ENCODE results near the gene CTSW.

Gene CTSW

DNA sequence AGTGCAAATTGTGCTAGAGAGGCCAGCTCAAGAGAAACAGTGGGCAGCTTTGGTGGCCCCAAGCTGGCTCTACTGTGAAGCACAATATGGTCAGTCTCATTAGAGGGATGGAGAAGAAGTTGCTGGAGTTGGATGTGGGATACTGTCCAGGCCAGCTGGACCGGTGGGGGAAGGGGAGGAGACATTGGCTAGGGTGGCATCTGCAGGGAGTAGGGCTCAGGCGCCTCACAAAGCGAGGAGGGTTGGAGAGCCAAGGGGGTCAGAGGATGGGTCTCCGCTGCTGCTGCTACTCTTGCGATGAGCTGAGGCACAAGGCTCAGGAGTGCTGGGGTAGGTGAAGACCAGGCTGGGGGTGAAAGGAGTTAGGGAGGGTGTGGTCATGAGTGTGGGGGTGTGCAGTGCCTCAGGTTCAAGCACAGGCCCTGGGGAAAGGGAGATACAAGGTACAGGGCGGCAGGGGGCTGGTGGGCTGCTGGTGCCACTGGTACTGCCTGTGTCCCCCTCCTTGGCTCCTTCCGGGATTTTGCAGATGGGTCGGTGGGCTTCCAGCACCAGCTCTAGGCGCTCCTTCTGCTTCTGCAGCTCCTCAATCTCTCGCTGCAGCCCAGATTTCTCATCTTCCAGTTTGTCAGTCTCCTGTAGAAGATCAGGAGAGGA, 13.2 kb downstream of the CTSW start:
- Histone ChIP-seq H3K36me3 (ENCODE audit: control insufficient read depth in 1 of 2, insufficient read depth in 2 of 2, low read depth in 1 of 2, low read length in 2 of 2) (peaks cover 50 to 52% of the 10 kb centered on the region in 2 experiments), H3K9ac (ENCODE audit: low read length) (peak overlapping the region; percentile 94), H3K14ac (ENCODE audit: low read length in 2 of 2) (no peak overlapping the region), H3K23ac (ENCODE audit: low read length in 2 of 2) (no peak overlapping the region), H3K79me1 (replicated peaks; ENCODE audit: low read length, poor library complexity, severe bottlenecking) (peaks cover 2% of the 10 kb centered on the region), H4K8ac (ENCODE audit: low read length) (no peak overlapping the region), H3K4ac (ENCODE audit: low read depth in 1 of 2, low read length in 2 of 2) (no peak overlapping the region), H2BK5ac (ENCODE audit: low read depth, low read length, poor library complexity, severe bottlenecking) (no peak overlapping the region), H3K4me3 (ENCODE audit: insufficient read depth in 1 of 2, low read depth in 1 of 2, low read length in 2 of 2) (peak overlapping the region in 1 of 2 experiments; percentile 84), H2AK5ac (ENCODE audit: low read length, severe bottlenecking) (no peak overlapping the region), H4K91ac (ENCODE audit: low read length) (peak overlapping the region; percentile 37), H2AFZ (ENCODE audit: low read depth, low read length) (no peak overlapping the region), H3K27ac (ENCODE audit: low read length, poor library complexity, severe bottlenecking) (no peak overlapping the region), H3K18ac (ENCODE audit: low read depth in 1 of 2, low read length in 2 of 2) (no peak overlapping the region), H3K4me1 (ENCODE audit: control insufficient read depth, insufficient read depth, low read depth, low read length) (peaks cover 49% of the 10 kb centered on the region), H2BK120ac (ENCODE audit: low read depth, low read length) (no peak overlapping the region), H3K9me3 (ENCODE audit: control insufficient read depth, low read length) (no peaks in the 10 kb centered on the region), H3K27me3 (ENCODE audit: control insufficient read depth in 1 of 2, insufficient read depth in 1 of 2, low read length in 2 of 2) (no peaks in the 10 kb centered on the region), H2BK15ac (ENCODE audit: low read depth, poor library complexity, severe bottlenecking) (peak overlapping the region; percentile 30), H2BK12ac (ENCODE audit: low read length in 2 of 2) (peak overlapping the region in 1 of 2 experiments; percentile 10), H3K4me2 (ENCODE audit: low read length, poor library complexity, severe bottlenecking) (no peak overlapping the region)
- 88% methylated on average over 10 of the region's 10 CpGs for WGBS
- no peak for DNase-seq

DNA sequence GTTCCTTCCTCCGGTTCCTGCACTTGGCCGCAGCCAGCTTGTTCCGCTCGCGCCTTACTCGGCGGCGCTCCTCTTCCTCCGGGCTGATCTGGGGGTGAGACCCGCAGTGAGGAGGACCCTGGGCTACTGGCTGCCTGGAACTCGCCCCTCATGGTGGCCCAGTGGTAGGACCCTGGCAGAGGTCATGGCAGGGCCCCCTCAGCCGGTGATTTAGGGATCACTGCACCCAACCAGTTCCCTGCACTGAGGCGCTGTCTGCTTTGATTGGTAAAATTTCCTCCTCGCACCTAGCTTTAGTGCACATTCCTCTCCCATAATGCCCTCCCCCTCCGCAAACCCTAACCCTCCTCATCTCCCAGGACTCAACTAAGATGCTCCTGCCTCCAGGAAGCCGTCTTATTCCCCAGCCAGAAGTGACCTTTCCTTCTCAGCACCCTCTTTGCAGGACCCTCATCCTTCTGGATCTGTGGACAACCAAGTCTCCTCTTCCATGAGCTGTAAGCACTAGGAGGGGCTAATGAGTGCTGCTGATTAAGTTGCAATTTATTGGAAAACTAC, 14.5 kb downstream of the CTSW start:
- peak overlapping the region; percentile 94 for H3K9ac ChIP-seq (ENCODE audit: low read length)
- no peak overlapping the region for H2BK5ac ChIP-seq (ENCODE audit: low read depth, low read length, poor library complexity, severe bottlenecking)
- no peak for DNase-seq
- H3K27ac ChIP-seq (ENCODE audit: low read length, poor library complexity, severe bottlenecking) = peak overlapping the region; percentile 15
- H3K18ac ChIP-seq (ENCODE audit: low read depth in 1 of 2, low read length in 2 of 2) = no peak overlapping the region
- no peak overlapping the region for H2AFZ ChIP-seq (ENCODE audit: low read depth, low read length)
- peak overlapping the region; percentile 76 for H4K8ac ChIP-seq (ENCODE audit: low read length)
- H3K4ac ChIP-seq (ENCODE audit: low read depth in 1 of 2, low read length in 2 of 2) = no peak overlapping the region
- H3K4me3 ChIP-seq (ENCODE audit: insufficient read depth in 1 of 2, low read depth in 1 of 2, low read length in 2 of 2) = peak overlapping the region in 1 of 2 experiments; percentile 44
- H3K27me3 ChIP-seq (ENCODE audit: control insufficient read depth in 1 of 2, insufficient read depth in 1 of 2, low read length in 2 of 2) = no peaks in the 10 kb centered on the region
- H2BK15ac ChIP-seq (ENCODE audit: low read depth, poor library complexity, severe bottlenecking) = no peak overlapping the region
- peak overlapping the region; percentile 49 for H4K91ac ChIP-seq (ENCODE audit: low read length)
- peak overlapping the region in 1 of 2 experiments; percentile 21 for H2BK12ac ChIP-seq (ENCODE audit: low read length in 2 of 2)
- no peak overlapping the region for H3K14ac ChIP-seq (ENCODE audit: low read length in 2 of 2)
- peaks cover 2% of the 10 kb centered on the region for H3K79me1 ChIP-seq (replicated peaks; ENCODE audit: low read length, poor library complexity, severe bottlenecking)
- peaks cover 49% of the 10 kb centered on the region for H3K4me1 ChIP-seq (ENCODE audit: control insufficient read depth, insufficient read depth, low read depth, low read length)
- no peak overlapping the region for H3K23ac ChIP-seq (ENCODE audit: low read length in 2 of 2)
- 89% methylated on average over 16 of the region's 16 CpGs for WGBS
- no peak overlapping the region for H2BK120ac ChIP-seq (ENCODE audit: low read depth, low read length)
- peak overlapping the region; percentile 63 for H2AK5ac ChIP-seq (ENCODE audit: low read length, severe bottlenecking)
- peaks cover 50 to 57% of the 10 kb centered on the region in 2 experiments for H3K36me3 ChIP-seq (ENCODE audit: control insufficient read depth in 1 of 2, insufficient read depth in 2 of 2, low read depth in 1 of 2, low read length in 2 of 2)
- no peaks in the 10 kb centered on the region for H3K9me3 ChIP-seq (ENCODE audit: control insufficient read depth, low read length)
- no peak overlapping the region for H3K4me2 ChIP-seq (ENCODE audit: low read length, poor library complexity, severe bottlenecking)

DNA sequence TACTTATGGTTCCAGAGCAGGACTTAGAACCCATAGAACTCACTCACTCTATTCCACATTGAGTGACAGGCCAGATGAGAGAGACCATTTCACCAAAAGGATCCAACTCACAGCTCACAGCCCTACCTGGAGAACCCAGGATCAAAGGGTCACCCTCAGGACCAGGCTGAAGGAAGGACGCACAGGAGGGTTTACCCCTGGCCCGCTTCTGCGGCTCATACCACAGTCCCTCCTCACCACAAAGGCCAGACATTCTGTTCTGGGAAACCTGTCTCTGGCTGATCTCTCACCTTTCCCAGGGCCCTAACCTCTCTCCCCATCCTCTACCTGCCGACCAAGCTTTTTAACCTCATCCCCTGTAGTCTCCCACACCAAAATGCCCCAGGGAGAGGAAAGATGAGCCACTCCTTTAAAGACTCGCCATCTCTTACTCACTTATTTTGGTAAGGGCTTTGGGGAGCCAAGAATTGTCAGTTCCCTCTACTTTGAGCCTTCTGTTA, 15.9 kb downstream of the CTSW start:
- H4K8ac ChIP-seq (ENCODE audit: low read length) = no peak overlapping the region
- H3K27me3 ChIP-seq (ENCODE audit: control insufficient read depth in 1 of 2, insufficient read depth in 1 of 2, low read length in 2 of 2) = no peaks in the 10 kb centered on the region
- H3K9ac ChIP-seq (ENCODE audit: low read length) = peak overlapping the region; percentile 100
- H3K14ac ChIP-seq (ENCODE audit: low read length in 2 of 2) = no peak overlapping the region
- H2BK5ac ChIP-seq (ENCODE audit: low read depth, low read length, poor library complexity, severe bottlenecking) = no peak overlapping the region
- peaks cover 50 to 57% of the 10 kb centered on the region in 2 experiments for H3K36me3 ChIP-seq (ENCODE audit: control insufficient read depth in 1 of 2, insufficient read depth in 2 of 2, low read depth in 1 of 2, low read length in 2 of 2)
- no peak overlapping the region for H2BK12ac ChIP-seq (ENCODE audit: low read length in 2 of 2)
- 96% methylated on average over 4 of the region's 5 CpGs for WGBS
- no peak overlapping the region for H2AFZ ChIP-seq (ENCODE audit: low read depth, low read length)
- H2BK15ac ChIP-seq (ENCODE audit: low read depth, poor library complexity, severe bottlenecking) = no peak overlapping the region
- H3K4me3 ChIP-seq (ENCODE audit: insufficient read depth in 1 of 2, low read depth in 1 of 2, low read length in 2 of 2) = peak overlapping the region in 1 of 2 experiments; percentile 98
- H3K9me3 ChIP-seq (ENCODE audit: control insufficient read depth, low read length) = no peaks in the 10 kb centered on the region
- no peak overlapping the region for H3K18ac ChIP-seq (ENCODE audit: low read depth in 1 of 2, low read length in 2 of 2)
- H3K4me1 ChIP-seq (ENCODE audit: control insufficient read depth, insufficient read depth, low read depth, low read length) = peaks cover 47% of the 10 kb centered on the region
- no peak overlapping the region for H3K4me2 ChIP-seq (ENCODE audit: low read length, poor library complexity, severe bottlenecking)
- peak overlapping the region; percentile 13 for H2AK5ac ChIP-seq (ENCODE audit: low read length, severe bottlenecking)
- no peaks in the 10 kb centered on the region for H3K79me1 ChIP-seq (replicated peaks; ENCODE audit: low read length, poor library complexity, severe bottlenecking)
- no peak for DNase-seq
- no peak overlapping the region for H4K91ac ChIP-seq (ENCODE audit: low read length)
- no peak overlapping the region for H3K4ac ChIP-seq (ENCODE audit: low read depth in 1 of 2, low read length in 2 of 2)
- H3K27ac ChIP-seq (ENCODE audit: low read length, poor library complexity, severe bottlenecking) = no peak overlapping the region
- H3K23ac ChIP-seq (ENCODE audit: low read length in 2 of 2) = peak overlapping the region in 1 of 2 experiments; percentile 29
- no peak overlapping the region for H2BK120ac ChIP-seq (ENCODE audit: low read depth, low read length)
